Hepatocyte (in vitro differentiated cells): ENCODE results near the gene HID1. TPM values are rescaled to one million over a fixed set of nuclear protein-coding genes. Genes with fewer than 3 reads are reported as not detected.

Experiments
- DNase-seq: peaks from one replicate; pipeline ENCODE4 v3.0.0-alpha.2; 2016; ENCODE audit warnings: low spot score
- H2AFZ ChIP-seq: fragments of 200-600 bp; sonication (generic); 2 replicates; pipeline ENCODE4 v1.6.0; 2016; ENCODE audit warnings: antibody characterized with exemption, mild to moderate bottlenecking
- H3K27ac ChIP-seq: fragments of 200-600 bp; sonication (generic); 2 replicates; pipeline ENCODE4 v1.5.1; 2016; ENCODE audit warnings: mild to moderate bottlenecking
- H3K27me3 ChIP-seq: fragments of 200-600 bp; sonication (generic); 2 replicates; pipeline ENCODE4 v1.6.1; 2016
- H3K36me3 ChIP-seq: fragments of 200-600 bp; sonication (generic); replicated peaks from 2 replicates; pipeline ENCODE4 v1.5.1; 2016; ENCODE audit warnings: low read depth; ENCODE audit not compliant: insufficient read depth
- H3K4me1 ChIP-seq: fragments of 200-600 bp; sonication (generic); 2 replicates; pipeline ENCODE4 v1.5.1; 2016; ENCODE audit warnings: mild to moderate bottlenecking, moderate library complexity; ENCODE audit not compliant: insufficient read depth
- H3K4me2 ChIP-seq: fragments of 200-600 bp; sonication (generic); 2 replicates; pipeline ENCODE4 v1.6.0; 2016
- H3K4me3 ChIP-seq: fragments of 200-600 bp; sonication (generic); 2 replicates; pipeline ENCODE4 v1.5.1; 2016; ENCODE audit warnings: mild to moderate bottlenecking
- H3K79me2 ChIP-seq: fragments of 200-600 bp; sonication (generic); 2 replicates; pipeline ENCODE4 v1.6.0; 2017; ENCODE audit warnings: mild to moderate bottlenecking
- H3K9me2 ChIP-seq: fragments of 200-600 bp; sonication (generic); replicated peaks from 2 replicates; pipeline ENCODE4 v1.6.0; 2017; ENCODE audit warnings: mild to moderate bottlenecking; ENCODE audit not compliant: insufficient read depth
- H3K9me3 ChIP-seq: fragments of 200-600 bp; sonication (generic); 2 replicates; pipeline ENCODE4 v1.5.1; 2016; ENCODE audit warnings: low read depth, mild to moderate bottlenecking
- H4K20me1 ChIP-seq: fragments of 200-600 bp; sonication (generic); 2 replicates; pipeline ENCODE4 v1.6.0; 2016; ENCODE audit warnings: mild to moderate bottlenecking; ENCODE audit not compliant: insufficient read depth, poor library complexity, severe bottlenecking
- EZH2 ChIP-seq: fragments of 200-600 bp; sonication (generic); IDR thresholded peaks from 2 replicates; pipeline ENCODE4 v1.6.1; 2016; ENCODE audit warnings: antibody characterized with exemption, mild to moderate bottlenecking, borderline replicate concordance
- EZH2phosphoT487 ChIP-seq: fragments of 200-600 bp; sonication (generic); IDR thresholded peaks from one replicate; pipeline ENCODE4 v1.6.1; 2018; ENCODE audit warnings: antibody characterized with exemption, mild to moderate bottlenecking, low read depth, moderate library complexity; ENCODE audit not compliant: unreplicated experiment, severe bottlenecking
- WGBS: methylation state at CpG from one replicate; pipeline ENCODE4 v1.1.6; 2016; ENCODE audit warnings: low lambda C conversion rate; ENCODE audit errors: missing lambda C conversion rate; 5-methylcytosine and 5-hydroxymethylcytosine counted together
- polyA plus RNA-seq: library from polyadenylated mRNA; unstranded; fragments of >200 nt; fragmentation: Nextera tagmentation; extraction: Ambion mirVana; gene quantifications from 2 replicates; pipeline ENCODE4 v1.2.1, GENCODE V29; 2016
- total RNA-seq: library from RNA; depleted of rRNA; stranded (reverse); fragments of >200 nt; gene quantifications from 2 replicates; pipeline ENCODE4 v1.2.3, GENCODE V29; 2014
- TF ChIP-seq, protein P1 (sequence below): fragments of 200-600 bp; sonication (generic); IDR thresholded peaks from 2 replicates; pipeline ENCODE4 v1.5.1; 2016; ENCODE audit warnings: antibody characterized with exemption, mild to moderate bottlenecking; ENCODE audit not compliant: poor library complexity

Gene HID1
- total and polyA plus RNA-seq, 2 experiments from 2014 or later = 15.3 to 43.4 TPM

DNA sequence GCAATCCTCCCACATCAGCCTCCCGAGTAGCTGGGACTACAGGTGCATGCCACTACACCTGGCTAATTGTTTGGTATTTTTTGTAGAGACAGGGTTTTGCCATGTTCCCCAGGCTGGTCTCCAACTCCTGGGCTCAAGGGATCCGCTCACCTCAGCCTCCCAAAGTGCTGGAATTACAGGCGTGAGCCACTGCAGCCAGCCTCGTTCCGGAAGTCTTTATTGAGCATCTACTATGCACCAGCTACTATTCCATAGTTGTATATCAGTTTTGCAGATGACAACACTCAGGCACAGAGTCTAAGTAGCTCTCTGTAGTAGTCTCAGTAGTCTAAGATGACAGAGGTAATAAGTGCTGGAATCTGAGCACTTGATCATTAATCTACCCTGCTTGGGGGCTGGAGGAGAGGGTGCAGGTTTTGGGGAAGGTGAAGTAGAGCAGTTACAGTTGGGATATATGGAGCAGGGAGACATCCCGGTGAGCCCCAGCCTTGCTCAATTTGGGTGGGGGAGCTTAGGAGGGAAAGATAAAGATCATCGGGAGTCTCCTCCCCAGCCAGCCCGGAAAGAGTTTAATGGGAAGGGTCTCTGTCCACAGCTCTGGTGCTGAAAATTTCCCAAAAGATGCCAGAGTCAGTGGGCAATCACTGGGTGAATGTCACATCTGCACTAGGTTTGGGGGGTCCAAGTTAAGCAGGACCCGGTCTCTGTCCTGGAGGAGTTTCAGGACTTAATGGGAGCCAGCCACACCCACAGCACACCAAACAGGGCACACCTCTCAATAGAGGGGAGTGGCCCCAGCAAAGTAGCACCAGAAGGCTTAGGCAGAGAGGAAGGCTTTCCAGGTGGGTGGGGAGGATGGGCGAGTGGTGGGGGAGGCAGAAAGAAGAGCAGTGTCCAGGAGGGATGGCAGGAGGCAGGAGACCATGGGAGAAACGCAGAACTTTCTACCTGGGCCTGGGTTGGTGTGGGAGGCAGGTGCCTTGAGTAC, 35.2 kb downstream of the HID1 start:
- TF ChIP-seq, protein P1, sequence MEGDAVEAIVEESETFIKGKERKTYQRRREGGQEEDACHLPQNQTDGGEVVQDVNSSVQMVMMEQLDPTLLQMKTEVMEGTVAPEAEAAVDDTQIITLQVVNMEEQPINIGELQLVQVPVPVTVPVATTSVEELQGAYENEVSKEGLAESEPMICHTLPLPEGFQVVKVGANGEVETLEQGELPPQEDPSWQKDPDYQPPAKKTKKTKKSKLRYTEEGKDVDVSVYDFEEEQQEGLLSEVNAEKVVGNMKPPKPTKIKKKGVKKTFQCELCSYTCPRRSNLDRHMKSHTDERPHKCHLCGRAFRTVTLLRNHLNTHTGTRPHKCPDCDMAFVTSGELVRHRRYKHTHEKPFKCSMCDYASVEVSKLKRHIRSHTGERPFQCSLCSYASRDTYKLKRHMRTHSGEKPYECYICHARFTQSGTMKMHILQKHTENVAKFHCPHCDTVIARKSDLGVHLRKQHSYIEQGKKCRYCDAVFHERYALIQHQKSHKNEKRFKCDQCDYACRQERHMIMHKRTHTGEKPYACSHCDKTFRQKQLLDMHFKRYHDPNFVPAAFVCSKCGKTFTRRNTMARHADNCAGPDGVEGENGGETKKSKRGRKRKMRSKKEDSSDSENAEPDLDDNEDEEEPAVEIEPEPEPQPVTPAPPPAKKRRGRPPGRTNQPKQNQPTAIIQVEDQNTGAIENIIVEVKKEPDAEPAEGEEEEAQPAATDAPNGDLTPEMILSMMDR = no peak
- no peak for TF ChIP-seq EZH2phosphoT487
- peak; percentile 37 for TF ChIP-seq EZH2

DNA sequence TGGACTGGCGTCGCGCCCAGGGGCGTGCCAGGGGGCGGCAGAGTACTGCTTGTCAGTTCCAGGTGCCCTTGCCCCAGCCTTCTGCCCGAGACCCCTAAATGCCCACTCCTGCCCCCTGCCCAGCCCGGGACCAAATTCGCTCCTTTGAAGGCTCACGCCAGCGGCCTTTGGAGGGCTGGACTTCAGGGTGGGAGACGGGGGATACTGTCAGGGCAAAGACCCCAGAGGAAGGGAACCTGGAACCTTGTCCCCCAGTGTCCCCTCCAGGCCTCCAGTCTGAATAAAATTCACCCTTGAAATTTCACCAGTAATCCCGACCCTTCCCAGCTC, 36.1 kb downstream of the HID1 start:
- H3K9me3 ChIP-seq = no peaks in the 10 kb centered on the region
- no peaks in the 10 kb centered on the region for H3K79me2 ChIP-seq
- no peak overlapping the region for H3K27ac ChIP-seq
- peaks cover 75% of the 10 kb centered on the region for H3K27me3 ChIP-seq
- H3K4me1 ChIP-seq = peaks cover 7% of the 10 kb centered on the region
- no peak for DNase-seq
- H3K9me2 ChIP-seq = no peaks in the 10 kb centered on the region
- WGBS = 35% methylated on average over 12 of the region's 12 CpGs
- H3K4me2 ChIP-seq = peak overlapping the region; percentile 67
- no peaks in the 10 kb centered on the region for H3K36me3 ChIP-seq
- H2AFZ ChIP-seq = no peak overlapping the region
- no peak overlapping the region for H3K4me3 ChIP-seq
- TF ChIP-seq, protein P1 = no peak
- TF ChIP-seq EZH2phosphoT487 = no peak
- no peaks in the 10 kb centered on the region for H4K20me1 ChIP-seq

More for the DNA sequence above, 35.2 kb downstream of the HID1 start:
- no peak overlapping the region for H3K4me2 ChIP-seq
- peaks cover 69% of the 10 kb centered on the region for H3K27me3 ChIP-seq
- no peak overlapping the region for H3K4me3 ChIP-seq
- H3K9me2 ChIP-seq = no peaks in the 10 kb centered on the region
- no peaks in the 10 kb centered on the region for H4K20me1 ChIP-seq
- H3K79me2 ChIP-seq = no peaks in the 10 kb centered on the region
- no peak for DNase-seq
- H3K36me3 ChIP-seq = no peaks in the 10 kb centered on the region
- no peaks in the 10 kb centered on the region for H3K9me3 ChIP-seq
- H3K4me1 ChIP-seq = peaks cover 7% of the 10 kb centered on the region
- no peak overlapping the region for H2AFZ ChIP-seq
- H3K27ac ChIP-seq = no peak overlapping the region
- 59% methylated on average over 10 of the region's 11 CpGs for WGBS

DNA sequence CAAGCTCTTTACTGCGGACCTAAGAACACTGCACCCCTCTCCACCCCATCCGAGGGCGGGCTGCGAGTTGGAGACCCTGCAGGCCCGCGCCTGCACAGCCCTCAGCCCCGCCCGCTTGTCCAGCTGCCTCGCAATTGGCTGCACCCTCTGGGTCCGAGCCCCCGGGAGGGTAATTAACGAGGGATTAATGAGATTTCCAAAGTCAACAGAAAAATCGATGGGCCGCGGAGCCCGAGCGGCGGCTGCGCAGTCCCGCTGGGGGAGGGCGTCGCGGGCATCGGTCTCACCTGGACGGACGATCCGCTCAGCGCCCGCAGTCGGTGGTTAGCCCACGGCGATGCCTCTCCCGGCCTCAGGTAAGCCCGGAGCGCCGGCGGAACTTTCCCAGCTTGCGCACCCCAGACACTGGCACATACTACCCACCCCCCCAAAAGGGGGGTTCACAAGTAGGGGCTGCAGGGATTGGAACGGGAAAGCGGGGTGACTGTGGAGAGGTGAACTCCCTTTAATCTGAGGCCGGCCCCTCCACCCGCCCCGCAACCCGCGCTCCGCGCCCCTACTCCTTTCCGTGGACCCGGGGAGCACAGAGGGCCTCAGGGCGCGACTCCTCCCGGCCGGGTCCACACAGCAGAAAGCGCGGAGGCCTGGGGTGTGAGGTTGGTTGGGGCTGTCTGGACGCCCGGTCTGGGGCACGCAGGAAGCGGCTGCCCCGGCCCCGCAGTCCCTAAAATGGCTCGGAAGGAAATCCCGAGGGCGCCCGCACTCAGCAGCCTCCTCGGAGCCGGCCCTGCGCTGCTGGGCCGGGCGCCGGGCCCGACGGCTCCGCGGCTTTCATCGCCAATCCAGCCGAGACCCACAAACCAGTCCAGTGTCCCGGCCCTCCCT, 36.7 kb downstream of the HID1 start, which contains the start of gene OTOP3:
Gene OTOP3 (plus strand): TSS at position 314 of the 885 bp plus-strand sequence. CDS start 24 bp downstream, at position 338.
- no peak within 1 kb of the TSS for H3K27ac ChIP-seq
- H3K79me2 ChIP-seq = no peaks in the 10 kb centered on the region
- 8% methylated on average over 77 of the region's 78 CpGs for WGBS
- no peak within 1 kb of the TSS for H3K4me3 ChIP-seq
- no peaks in the 10 kb centered on the region for H4K20me1 ChIP-seq
- peaks cover 7% of the 10 kb centered on the region for H3K4me1 ChIP-seq
- no peak for DNase-seq
- H3K9me2 ChIP-seq = no peaks in the 10 kb centered on the region
- peak; percentile 92 for TF ChIP-seq EZH2
- TF ChIP-seq, protein P1 = no peak
- TF ChIP-seq EZH2phosphoT487 = peak; percentile 76
- H3K27me3 ChIP-seq = peaks cover 70% of the 10 kb centered on the region
- no peak within 1 kb of the TSS for H2AFZ ChIP-seq
- H3K36me3 ChIP-seq = no peaks in the 10 kb centered on the region
- no peaks in the 10 kb centered on the region for H3K9me3 ChIP-seq
- peak within 1 kb of the TSS; percentile 67 for H3K4me2 ChIP-seq
